WI38 (cell line): ENCODE data around the gene BBC3.

Experiments
- H3K4me3 ChIP-seq: 2 replicates; pipeline ENCODE4 v1.5.1; 2011; ENCODE audit warnings: low read depth, mild to moderate bottlenecking, control low read depth, low read length
- CTCF ChIP-seq: IDR thresholded peaks from 2 replicates; pipeline ENCODE4 v1.5.1; 2012; ENCODE audit warnings: low read depth, mild to moderate bottlenecking, control low read depth, low read length

BBC3 gene

GRCh38 chr19:47243364-47243775 lies 12.4 kb upstream of the BBC3 start:
- TF ChIP-seq CTCF: no peak
- H3K4me3 ChIP-seq: peak overlapping the region; percentile 62

- TF ChIP-seq CTCF: no peak
- H3K4me3 ChIP-seq: no peak overlapping the region
Measured at GRCh38 chr19:47241919-47242577, 11.0 kb upstream of the BBC3 start.

GRCh38 chr19:47240996-47241918 lies 10.3 kb upstream of the BBC3 start:
- TF ChIP-seq CTCF: no peak
- no peak overlapping the region for H3K4me3 ChIP-seq

GRCh38 chr19:47240556-47240955 lies 9.6 kb upstream of the BBC3 start:
- no peak for TF ChIP-seq CTCF
- no peak overlapping the region for H3K4me3 ChIP-seq

GRCh38 chr19:47239610-47240296 lies 8.8 kb upstream of the BBC3 start:
- peak overlapping the region; percentile 24; the same call in 1 of the 2 replicates for H3K4me3 ChIP-seq
- no peak for TF ChIP-seq CTCF

GRCh38 chr19:47239152-47239551 lies 8.2 kb upstream of the BBC3 start:
- no peak for TF ChIP-seq CTCF
- no peak overlapping the region; the same call in 1 of the 2 replicates for H3K4me3 ChIP-seq
